Keratinocyte (primary cell): Measurements from ENCODE around the gene ACSF3. TPM values are rescaled to one million over a fixed set of nuclear protein-coding genes. Genes with fewer than 3 reads are reported as not detected.

Source experiments
- DNase-seq: peaks from one replicate; pipeline ENCODE4 v3.0.0-alpha.2; 2011; ENCODE audit warnings: low read depth, missing footprints, low spot score
- FAIRE-seq: peaks from 2 replicates; lab custom pipeline; 2011; peaks lifted over from hg19 to GRCh38; lab: Jason Lieb, UNC
- H2AFZ ChIP-seq: 2 replicates; pipeline ENCODE4 v1.6.0; 2012; ENCODE audit warnings: low read length, control low read depth, inconsistent platforms; ENCODE audit not compliant: control insufficient read depth
- H3K27ac ChIP-seq: 2 replicates; pipeline ENCODE4 v1.5.1; 2011; ENCODE audit warnings: low read length; ENCODE audit not compliant: control insufficient read depth, insufficient read depth
- H3K27me3 ChIP-seq: 3 replicates; pipeline ENCODE4 v1.6.0; 2011; ENCODE audit warnings: low read length; ENCODE audit not compliant: control insufficient read depth, insufficient read depth; ENCODE audit errors: extremely low read depth
- H3K36me3 ChIP-seq, 2 experiments: 2 replicates in 1 of 2; 3 replicates in 1 of 2; pipeline ENCODE4 v1.5.1; 2011; ENCODE audit warnings: low read length in 2 of 2, mild to moderate bottlenecking in 1 of 2; ENCODE audit not compliant: control insufficient read depth in 2 of 2, insufficient read depth in 2 of 2; ENCODE audit errors: extremely low read depth in 1 of 2
- H3K4me1 ChIP-seq: 3 replicates; pipeline ENCODE4 v1.5.1; 2011; ENCODE audit warnings: low read length; ENCODE audit not compliant: control insufficient read depth, insufficient read depth; ENCODE audit errors: extremely low read depth
- H3K4me2 ChIP-seq: 3 replicates; pipeline ENCODE4 v1.6.0; 2011; ENCODE audit warnings: low read depth, low read length; ENCODE audit not compliant: control insufficient read depth, insufficient read depth; ENCODE audit errors: extremely low read depth
- H3K4me3 ChIP-seq, 3 experiments: fragments of 200-600 bp in 1 of 3; sonication (generic) in 1 of 3; 2 replicates in 2 of 3; 3 replicates in 1 of 3; pipeline ENCODE4 v1.5.1; 2011 to 2016; ENCODE audit warnings: low read length in 3 of 3, mild to moderate bottlenecking in 3 of 3, control low read depth in 2 of 3, inconsistent platforms in 1 of 3, low read depth in 1 of 3, mixed read lengths in 1 of 3, mixed run types in 1 of 3, moderate library complexity in 1 of 3; ENCODE audit not compliant: control insufficient read depth in 2 of 3, insufficient read depth in 2 of 3; ENCODE audit errors: extremely low read depth in 1 of 3
- H3K79me2 ChIP-seq: 2 replicates; pipeline ENCODE4 v1.6.0; 2012; ENCODE audit warnings: low read length; ENCODE audit not compliant: control insufficient read depth, insufficient read depth
- H3K9ac ChIP-seq: 3 replicates; pipeline ENCODE4 v1.6.0; 2011; ENCODE audit warnings: low read length; ENCODE audit not compliant: control insufficient read depth, insufficient read depth; ENCODE audit errors: extremely low read depth
- H3K9me1 ChIP-seq: 3 replicates; pipeline ENCODE4 v1.6.0; 2011; ENCODE audit warnings: low read length; ENCODE audit not compliant: control insufficient read depth, insufficient read depth; ENCODE audit errors: extremely low read depth
- H3K9me3 ChIP-seq: 2 replicates; pipeline ENCODE4 v1.5.1; 2012; ENCODE audit warnings: low read depth, low read length; ENCODE audit not compliant: control insufficient read depth
- H4K20me1 ChIP-seq: 3 replicates; pipeline ENCODE4 v1.6.0; 2011; ENCODE audit warnings: low read length; ENCODE audit not compliant: control insufficient read depth, insufficient read depth; ENCODE audit errors: extremely low read depth
- CTCF ChIP-seq, 3 experiments: IDR thresholded peaks in 1 of 3; conservative IDR thresholded peaks in 1 of 3; optimal IDR thresholded peaks in 1 of 3; 2 replicates in 2 of 3; 3 replicates in 1 of 3; pipeline versions ENCODE3 to v1.5.1; 2011; ENCODE audit warnings: low read length in 3 of 3, mild to moderate bottlenecking in 3 of 3, moderate library complexity in 2 of 3, control low read depth in 1 of 3, inconsistent platforms in 1 of 3; ENCODE audit not compliant: insufficient read depth in 2 of 3; ENCODE audit errors: extremely low read depth in 1 of 3
- EZH2 ChIP-seq: IDR thresholded peaks from one replicate; pipeline ENCODE4 v1.6.1; 2012; ENCODE audit warnings: inconsistent platforms, mild to moderate bottlenecking, low read length, moderate library complexity
- dilution Hi-C: fragments of 300-500 bp; cut with MboI; formaldehyde crosslinking; loops from one replicate; pipeline ENCODE4 v1.7.0; 2020; ENCODE audit warnings: low sequenced_read_pairs; ENCODE audit not compliant: extremely low pct_ligation_motif_present
- polyA plus RNA-seq, 5 experiments: library from polyadenylated mRNA; depleted of rRNA in 3 of 5; stranded (reverse) in 3 of 5; stranded (forward) in 1 of 5; unstranded in 1 of 5; fragments of >200 nt; gene quantifications; 1 replicate in 1 of 5; 2 replicates in 3 of 5; 3 replicates in 1 of 5; pipeline versions ENCODE4 v1.2.1 to v1.2.3, GENCODE V29; 2011 to 2012; ENCODE audit warnings: missing spikeins in 2 of 5, low read depth in 1 of 5, low replicate concordance in 1 of 5

The ACSF3 gene
- polyA plus RNA-seq, 1 donor (not counting 4 experiments of a cell fraction or from before 2014, with no cell fraction given), result 13.4 TPM

- Histone ChIP-seq H3K9me3 (no peaks in the 10 kb centered on the region), H3K36me3 (no peaks in the 10 kb centered on the region), H3K27me3 (peaks cover 13% of the 10 kb centered on the region), H3K4me3 (no peak overlapping the region), H3K27ac (no peak overlapping the region), H3K79me2 (no peaks in the 10 kb centered on the region), H4K20me1 (no peaks in the 10 kb centered on the region), H3K4me2 (no peak overlapping the region), H3K9ac (no peak overlapping the region), H2AFZ (no peak overlapping the region), H3K9me1 (no peaks in the 10 kb centered on the region), H3K4me1 (peaks cover 2% of the 10 kb centered on the region)
- FAIRE-seq (no peak), DNase-seq (no peak)
- dilution Hi-C loops, result no loop called here
- TF ChIP-seq EZH2 (no peak), CTCF (optimal IDR thresholded peaks at IDR 0.05 in 1 of 3, IDR thresholded peaks at IDR 0.05 in 1 of 3, conservative IDR thresholded peaks at IDR 0.05 in 1 of 3; ENCODE audit: extremely low read depth in 1 of 3, insufficient read depth in 2 of 3, low read length in 3 of 3) (peak in 1 of 3 experiments; percentile 13)
These were observed 89.8 kb downstream of the ACSF3 start for GRCh38 chr16:89183463-89183862.

- Histone ChIP-seq H3K4me1 (no peaks in the 10 kb centered on the region), H3K9me3 (no peaks in the 10 kb centered on the region), H3K9me1 (no peaks in the 10 kb centered on the region), H3K79me2 (no peaks in the 10 kb centered on the region), H3K9ac (no peak overlapping the region), H3K4me2 (no peak overlapping the region), H3K27ac (no peak overlapping the region), H3K36me3 (no peaks in the 10 kb centered on the region), H2AFZ (no peak overlapping the region), H4K20me1 (no peaks in the 10 kb centered on the region), H3K27me3 (peaks cover 13% of the 10 kb centered on the region), H3K4me3 (no peak overlapping the region)
- no peak for FAIRE-seq
- DNase-seq, result no peak
- TF ChIP-seq CTCF (optimal IDR thresholded peaks at IDR 0.05 in 1 of 3, IDR thresholded peaks at IDR 0.05 in 1 of 3, conservative IDR thresholded peaks at IDR 0.05 in 1 of 3; ENCODE audit: extremely low read depth in 1 of 3, insufficient read depth in 2 of 3, low read length in 3 of 3), result no peak
- dilution Hi-C loops, result no loop called here
These were observed 90.5 kb downstream of the ACSF3 start for GRCh38 chr16:89183975-89184676.
